Endothelial cell of umbilical vein (primary cell): ENCODE measurements around the gene CHD5. TPM values are rescaled to one million over a fixed set of nuclear protein-coding genes. Genes with fewer than 3 reads are reported as not detected.

Experiments used
- BruUV-seq: library from RNA; stranded (reverse); fragments of 400-500 nt; replicated peaks from 2 replicates; lab custom pipeline; 2021; lab: Mats Ljungman, UMichigan
- CTCF ChIA-PET: fragments of 300-600, 350-600 bp; sonication (Branson Sonifier 250); formaldehyde crosslinking; loops from one replicate; lab custom pipeline; 2021; ENCODE audit warnings: antibody characterized with exemption, inconsistent platforms; lab: Charles Lee
- POLR2A ChIA-PET: fragments of 300-600, 350-600 bp; sonication (Branson Sonifier 250); formaldehyde crosslinking; loops from one replicate; lab custom pipeline; 2021; ENCODE audit warnings: antibody characterized with exemption, inconsistent platforms; lab: Charles Lee
- DNase-seq: peaks from one replicate; pipeline ENCODE4 v3.0.0-alpha.2; 2011; ENCODE audit warnings: low read depth, low spot score
- FAIRE-seq: peaks from 2 replicates; lab custom pipeline; 2011; peaks lifted over from hg19 to GRCh38; lab: Jason Lieb, UNC
- H2AFZ ChIP-seq: 2 replicates; pipeline ENCODE4 v1.6.0; 2012; ENCODE audit warnings: low read depth, low read length, control low read depth, inconsistent platforms
- H3K27ac ChIP-seq: 2 replicates; pipeline ENCODE4 v1.5.1; 2011; ENCODE audit warnings: low read depth, mild to moderate bottlenecking, control low read depth, low read length, moderate library complexity; ENCODE audit not compliant: insufficient read depth
- H3K27me3 ChIP-seq, 2 experiments: 2 replicates each; pipeline versions ENCODE4 v1.6.0 to v1.6.1; 2011; ENCODE audit warnings: low read length in 2 of 2, mixed read lengths in 1 of 2; ENCODE audit not compliant: control insufficient read depth in 2 of 2, insufficient read depth in 2 of 2
- H3K36me3 ChIP-seq, 2 experiments: 2 replicates in 1 of 2; 3 replicates in 1 of 2; pipeline ENCODE4 v1.5.1; 2011; ENCODE audit warnings: low read length in 2 of 2, mild to moderate bottlenecking in 1 of 2, moderate library complexity in 1 of 2; ENCODE audit not compliant: control insufficient read depth in 2 of 2, insufficient read depth in 2 of 2; ENCODE audit errors: extremely low read depth in 1 of 2
- H3K4me1 ChIP-seq: 3 replicates; pipeline ENCODE4 v1.5.1; 2011; ENCODE audit warnings: mild to moderate bottlenecking, low read length; ENCODE audit not compliant: control insufficient read depth, insufficient read depth; ENCODE audit errors: extremely low read depth
- H3K4me2 ChIP-seq: 2 replicates; pipeline ENCODE4 v1.6.1; 2011; ENCODE audit warnings: low read length, control low read depth, mixed read lengths; ENCODE audit not compliant: insufficient read depth
- H3K4me3 ChIP-seq, 3 experiments: fragments of 200-600 bp in 1 of 3; sonication (generic), shearing (Covaris generic) in 1 of 3; replicated peaks in 1 of 3; 2 replicates each; pipeline ENCODE4 v1.5.1; 2011 to 2016; ENCODE audit warnings: control low read depth in 3 of 3, low read length in 3 of 3, mild to moderate bottlenecking in 2 of 3, inconsistent platforms in 1 of 3, low read depth in 1 of 3, moderate library complexity in 1 of 3; ENCODE audit not compliant: insufficient read depth in 1 of 3
- H3K79me2 ChIP-seq: 2 replicates; pipeline ENCODE4 v1.6.0; 2012; ENCODE audit warnings: low read length, inconsistent platforms; ENCODE audit not compliant: control insufficient read depth, insufficient read depth
- H3K9ac ChIP-seq: replicated peaks from 2 replicates; pipeline ENCODE3; 2011; ENCODE audit warnings: low read length, control low read depth; ENCODE audit not compliant: insufficient read depth; ENCODE audit errors: extremely low read depth
- H3K9me1 ChIP-seq: replicated peaks from 3 replicates; pipeline ENCODE4 v1.6.0; 2011; ENCODE audit warnings: mild to moderate bottlenecking, low read length; ENCODE audit not compliant: control insufficient read depth, insufficient read depth; ENCODE audit errors: extremely low read depth
- H3K9me3 ChIP-seq: replicated peaks from 2 replicates; pipeline ENCODE4 v1.5.1; 2012; ENCODE audit warnings: low read length, inconsistent platforms; ENCODE audit not compliant: control insufficient read depth, insufficient read depth
- H4K20me1 ChIP-seq: replicated peaks from 2 replicates; pipeline ENCODE3; 2011; ENCODE audit warnings: mild to moderate bottlenecking, low read length; ENCODE audit not compliant: control insufficient read depth, insufficient read depth; ENCODE audit errors: extremely low read depth
- CTCF ChIP-seq, 2 donors: IDR thresholded peaks; 1 replicate in 1 of 2; 2 replicates in 1 of 2; pipeline ENCODE4 v1.5.1; 2011; ENCODE audit warnings: low read length in 2 of 2, mild to moderate bottlenecking in 2 of 2, moderate library complexity in 2 of 2, control low read depth in 1 of 2, inconsistent platforms in 1 of 2, low read depth in 1 of 2; ENCODE audit not compliant: insufficient read depth in 1 of 2; ENCODE audit errors: extremely low read depth in 1 of 2
- EZH2 ChIP-seq: IDR thresholded peaks from 2 replicates; pipeline ENCODE4 v1.6.1; 2012; ENCODE audit warnings: borderline replicate concordance, low read depth, mild to moderate bottlenecking, moderate library complexity, low read length, inconsistent platforms; ENCODE audit not compliant: severe bottlenecking
- FOS ChIP-seq: IDR thresholded peaks from 2 replicates; pipeline ENCODE4 v1.6.1; 2011; ENCODE audit warnings: mild to moderate bottlenecking, low read length, moderate library complexity, borderline replicate concordance; ENCODE audit not compliant: insufficient read depth
- GATA2 ChIP-seq: IDR thresholded peaks from 2 replicates; pipeline ENCODE4 v1.7.0; 2011; ENCODE audit warnings: low read depth, mild to moderate bottlenecking, moderate library complexity, mixed read lengths, low read length; ENCODE audit not compliant: insufficient read length, insufficient read depth
- JUN ChIP-seq: IDR thresholded peaks from 2 replicates; pipeline ENCODE4 v1.6.1; 2011; ENCODE audit warnings: borderline replicate concordance, low read depth; ENCODE audit not compliant: insufficient read length, insufficient read depth
- MAX ChIP-seq: IDR thresholded peaks from 2 replicates; pipeline ENCODE4 v1.6.1; 2011; ENCODE audit not compliant: insufficient read depth, insufficient read length
- MYC ChIP-seq: IDR thresholded peaks from one replicate; pipeline ENCODE4 v1.6.1; 2011; ENCODE audit warnings: mild to moderate bottlenecking, low read depth, low read length
- POLR2A ChIP-seq: IDR thresholded peaks from 2 replicates; pipeline ENCODE4 v1.6.1; 2012; ENCODE audit warnings: low read depth, mild to moderate bottlenecking, control low read depth, low read length
- POLR2AphosphoS5 ChIP-seq: IDR thresholded peaks from 2 replicates; pipeline ENCODE4 v1.6.1; 2012; ENCODE audit warnings: low read depth, mild to moderate bottlenecking, control low read depth, low read length, moderate library complexity; ENCODE audit not compliant: insufficient read depth
- dilution Hi-C: fragments of 300-500 bp; cut with MboI; formaldehyde crosslinking; loops from one replicate; pipeline ENCODE4 v1.15.0; 2019; ENCODE audit warnings: low sequenced_read_pairs; ENCODE audit not compliant: extremely low pct_ligation_motif_present
- intact Hi-C: fragments of 100-400 bp; cut with micrococcal nuclease; formaldehyde crosslinking; loops from one replicate; pipeline ENCODE4 v1.10.0; 2022
- polyA plus RNA-seq, 4 experiments: library from polyadenylated mRNA; depleted of rRNA in 3 of 4; stranded (reverse) in 3 of 4; unstranded in 1 of 4; fragments of >200 nt; gene quantifications; 2 replicates each; pipeline versions ENCODE4 v1.2.1 to v1.2.3, GENCODE V29; 2011 to 2012; ENCODE audit warnings: missing spikeins in 1 of 4
- total RNA-seq: library from RNA; stranded (reverse); gene quantifications from 2 replicates; pipeline ENCODE4 v1.2.3, GENCODE V29; 2021

CHD5 gene
- total and polyA plus RNA-seq, 2 donors (not counting 3 experiments of a cell fraction or from before 2014, with no cell fraction given): 0.04 to 0.11 TPM

- intact Hi-C loops: no loop called here
- no peaks in the 10 kb centered on the region for H4K20me1 ChIP-seq
- H3K27me3 ChIP-seq: no peaks in the 10 kb centered on the region
- H3K4me1 ChIP-seq: no peaks in the 10 kb centered on the region
- CTCF ChIA-PET: no interaction called here
- FAIRE-seq (no peak), DNase-seq (no peak)
- no peak overlapping the region for H3K9ac ChIP-seq
- TF ChIP-seq POLR2AphosphoS5: no peak
- no peak for TF ChIP-seq CTCF (IDR thresholded peaks at IDR 0.05; ENCODE audit: extremely low read depth in 1 of 2, insufficient read depth in 1 of 2, low read depth in 1 of 2, low read length in 2 of 2)
- no peak for TF ChIP-seq JUN
- TF ChIP-seq FOS: no peak
- TF ChIP-seq MYC: no peak
- no peak for TF ChIP-seq POLR2A
- no peak for TF ChIP-seq EZH2
- no peak for TF ChIP-seq MAX
- TF ChIP-seq GATA2: no peak
- POLR2A ChIA-PET: no interaction called here
- H3K4me3 ChIP-seq: no peak overlapping the region
- H3K4me2 ChIP-seq: no peak overlapping the region
- no peaks in the 10 kb centered on the region for H3K79me2 ChIP-seq
- H3K9me1 ChIP-seq: no peaks in the 10 kb centered on the region
- no peaks in the 10 kb centered on the region for H3K36me3 ChIP-seq
- H2AFZ ChIP-seq: no peak overlapping the region
- no peak overlapping the region for H3K27ac ChIP-seq
- H3K9me3 ChIP-seq: no peaks in the 10 kb centered on the region
- BruUV-seq: no TSS peak
- dilution Hi-C loops: no loop called here
Measured at GRCh38 chr1:6140413-6140812, 39.7 kb downstream of the CHD5 start.
